Neural crest cell (in vitro differentiated cells): ENCODE data around the gene MT1H. TPM values are rescaled to one million over a fixed set of nuclear protein-coding genes. Genes with fewer than 3 reads are reported as not detected.
A peak's percentile ranks its signal among the peaks of the same experiment; 100 is the strongest.

ENCODE experiments used
- DNase-seq: peaks from one replicate; pipeline ENCODE4 v3.0.0; 2021; ENCODE audit warnings: low read depth, mixed read lengths, low spot score
- H3K27ac Mint-ChIP-seq: one replicate; pipeline ENCODE4 v1.8.0; 2021; ENCODE audit warnings: mild to moderate bottlenecking, mixed read lengths; ENCODE audit not compliant: unreplicated experiment
- H3K27me3 Mint-ChIP-seq: 2 replicates; pipeline ENCODE4 v1.8.0; 2021; ENCODE audit warnings: low read depth, mild to moderate bottlenecking, mixed read lengths
- H3K36me3 Mint-ChIP-seq: 2 replicates; pipeline ENCODE4 v1.8.0; 2021; ENCODE audit warnings: low read depth, mild to moderate bottlenecking, mixed read lengths
- H3K4me1 Mint-ChIP-seq: 2 replicates; pipeline ENCODE4 v1.8.0; 2021; ENCODE audit warnings: mixed read lengths
- H3K4me3 Mint-ChIP-seq: one replicate; pipeline ENCODE4 v1.8.0; 2021; ENCODE audit warnings: mild to moderate bottlenecking, mixed read lengths
- H3K9me3 Mint-ChIP-seq: 2 replicates; pipeline ENCODE4 v1.8.0; 2021; ENCODE audit warnings: mixed read lengths
- total RNA-seq: library from RNA; stranded (reverse); gene quantifications from 2 replicates; pipeline ENCODE4 v1.2.1, GENCODE V29; 2021
- TF ChIP-seq, protein P1 (sequence below): fragments of 200-600 bp; sonication (generic); conservative IDR thresholded peaks from 2 replicates; pipeline ENCODE4 v1.5.0; 2021; ENCODE audit warnings: antibody characterized with exemption, mild to moderate bottlenecking

Gene MT1H
- total RNA-seq, 1 donor from 2014 or later = not detected

GRCh38 chr16:56634715-56635440 lies 34.7 kb upstream of the MT1H start:
- no peak overlapping the region for H3K4me3 Mint-ChIP-seq
- H3K27me3 Mint-ChIP-seq = peaks cover 99% of the 10 kb centered on the region
- no peaks in the 10 kb centered on the region for H3K9me3 Mint-ChIP-seq
- H3K27ac Mint-ChIP-seq = no peak overlapping the region
- TF ChIP-seq, protein P1, sequence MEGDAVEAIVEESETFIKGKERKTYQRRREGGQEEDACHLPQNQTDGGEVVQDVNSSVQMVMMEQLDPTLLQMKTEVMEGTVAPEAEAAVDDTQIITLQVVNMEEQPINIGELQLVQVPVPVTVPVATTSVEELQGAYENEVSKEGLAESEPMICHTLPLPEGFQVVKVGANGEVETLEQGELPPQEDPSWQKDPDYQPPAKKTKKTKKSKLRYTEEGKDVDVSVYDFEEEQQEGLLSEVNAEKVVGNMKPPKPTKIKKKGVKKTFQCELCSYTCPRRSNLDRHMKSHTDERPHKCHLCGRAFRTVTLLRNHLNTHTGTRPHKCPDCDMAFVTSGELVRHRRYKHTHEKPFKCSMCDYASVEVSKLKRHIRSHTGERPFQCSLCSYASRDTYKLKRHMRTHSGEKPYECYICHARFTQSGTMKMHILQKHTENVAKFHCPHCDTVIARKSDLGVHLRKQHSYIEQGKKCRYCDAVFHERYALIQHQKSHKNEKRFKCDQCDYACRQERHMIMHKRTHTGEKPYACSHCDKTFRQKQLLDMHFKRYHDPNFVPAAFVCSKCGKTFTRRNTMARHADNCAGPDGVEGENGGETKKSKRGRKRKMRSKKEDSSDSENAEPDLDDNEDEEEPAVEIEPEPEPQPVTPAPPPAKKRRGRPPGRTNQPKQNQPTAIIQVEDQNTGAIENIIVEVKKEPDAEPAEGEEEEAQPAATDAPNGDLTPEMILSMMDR = no peak
- DNase-seq = no peak
- H3K4me1 Mint-ChIP-seq = peaks cover 10% of the 10 kb centered on the region
- no peaks in the 10 kb centered on the region for H3K36me3 Mint-ChIP-seq

GRCh38 chr16:56635441-56635967 lies 34.1 kb upstream of the MT1H start:
- no peak for DNase-seq
- no peak overlapping the region for H3K27ac Mint-ChIP-seq
- peaks cover 10% of the 10 kb centered on the region for H3K4me1 Mint-ChIP-seq
- no peaks in the 10 kb centered on the region for H3K36me3 Mint-ChIP-seq
- H3K4me3 Mint-ChIP-seq = no peak overlapping the region
- TF ChIP-seq, protein P1 = no peak
- no peaks in the 10 kb centered on the region for H3K9me3 Mint-ChIP-seq
- peaks cover 99% of the 10 kb centered on the region for H3K27me3 Mint-ChIP-seq

DNA sequence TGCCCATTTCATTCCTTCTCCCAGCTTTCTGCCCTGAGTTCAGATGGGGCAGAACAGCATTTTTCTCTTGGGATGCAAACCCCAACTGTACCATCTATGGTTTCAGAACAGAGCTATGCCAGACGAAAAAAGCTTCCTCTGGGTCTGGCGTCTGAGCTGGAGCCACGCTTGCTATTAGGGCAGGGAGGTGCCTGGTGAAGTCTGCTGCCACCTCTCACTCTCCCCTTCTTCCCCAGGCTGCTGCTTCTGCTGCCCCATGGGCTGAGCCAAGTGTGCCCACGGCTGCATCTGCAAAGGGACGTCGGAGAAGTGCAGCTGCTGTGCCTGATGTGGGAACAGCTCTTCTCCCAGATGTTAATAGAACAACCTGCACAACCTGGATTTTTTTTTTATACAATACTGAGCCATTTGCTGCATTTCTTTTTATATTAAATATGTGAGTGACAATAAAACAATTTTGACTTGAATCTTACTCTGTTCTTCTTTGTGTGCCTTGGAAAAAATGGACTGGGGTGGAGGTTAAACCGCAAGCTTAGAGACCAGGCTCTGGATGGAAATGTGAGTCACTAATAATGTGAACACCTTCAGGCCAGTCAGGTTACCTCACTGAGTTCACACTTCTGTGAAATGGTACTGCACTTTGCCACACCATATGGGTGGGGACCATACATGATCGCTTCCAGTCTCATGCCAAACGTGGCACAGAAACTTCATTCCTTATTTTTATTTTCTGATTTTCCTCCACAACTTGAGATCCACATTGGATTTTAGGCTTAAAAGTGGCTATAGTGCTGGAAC lies 32.8 kb upstream of the MT1H start:
- Mint-ChIP-seq H3K4me3 (no peak overlapping the region), H3K36me3 (no peaks in the 10 kb centered on the region), H3K9me3 (no peaks in the 10 kb centered on the region), H3K27me3 (peaks cover 99% of the 10 kb centered on the region), H3K27ac (no peak overlapping the region), H3K4me1 (peaks cover 10% of the 10 kb centered on the region)
- TF ChIP-seq, protein P1 = no peak
- DNase-seq = no peak

- peaks cover 6% of the 10 kb centered on the region for H3K4me1 Mint-ChIP-seq
- H3K27ac Mint-ChIP-seq = no peak within 1 kb of the TSS
- DNase-seq = no peak
- H3K9me3 Mint-ChIP-seq = no peaks in the 10 kb centered on the region
- H3K4me3 Mint-ChIP-seq = peak within 1 kb of the TSS; percentile 68
- TF ChIP-seq, protein P1 = no peak
- peaks cover 99% of the 10 kb centered on the region for H3K27me3 Mint-ChIP-seq
- H3K36me3 Mint-ChIP-seq = no peaks in the 10 kb centered on the region
These were observed 31.5 kb upstream of the MT1H start, which contains the start of gene MT1A for GRCh38 chr16:56637814-56638750. Gene MT1A, plus strand, starts transcription at chr16:56638666. Its CDS starts 73 bp downstream, at chr16:56638739.

GRCh38 chr16:56639045-56639444 lies 30.6 kb upstream of the MT1H start:
- no peaks in the 10 kb centered on the region for H3K36me3 Mint-ChIP-seq
- no peak for DNase-seq
- H3K9me3 Mint-ChIP-seq = no peaks in the 10 kb centered on the region
- peaks cover 6% of the 10 kb centered on the region for H3K4me1 Mint-ChIP-seq
- no peak overlapping the region for H3K4me3 Mint-ChIP-seq
- H3K27ac Mint-ChIP-seq = no peak overlapping the region
- H3K27me3 Mint-ChIP-seq = peaks cover 99% of the 10 kb centered on the region
- TF ChIP-seq, protein P1 = no peak
